ENCODE measurements around the gene ARRB2.

GRCh38 chr17:4706121-4706520, 4.3 kb upstream of the ARRB2 start:
- TF ChIP-seq POLR2A (IDR thresholded peaks at IDR 0.05) (no peak), POLR2AphosphoS5 (IDR thresholded peaks at IDR 0.05) (no peak), CTCF (IDR thresholded peaks at IDR 0.05) (no peak)
